ENCODE measurements around the gene MOCOS.

GRCh38 chr18:36295880-36296301 lies 108.6 kb downstream of the MOCOS start:
- TF ChIP-seq FOXA1 (IDR thresholded peaks at IDR 0.05) (no peak), CTCF (IDR thresholded peaks at IDR 0.05; ENCODE audit: low read depth, low read length, missing input control) (no peak), RXRA (IDR thresholded peaks at IDR 0.05) (no peak), TAF1 (conservative IDR thresholded peaks at IDR 0.05) (no peak), EGR1 (IDR thresholded peaks at IDR 0.05; ENCODE audit: low read depth in 2 of 2) (no peak), YY1 (IDR thresholded peaks at IDR 0.05) (no peak), JUND (IDR thresholded peaks at IDR 0.05) (no peak), MAX (IDR thresholded peaks at IDR 0.05) (no peak), GABPA (IDR thresholded peaks at IDR 0.05 in 1 of 2, conservative IDR thresholded peaks at IDR 0.05 in 1 of 2) (no peak)

Data from liver (tissue), 3 donors.